Endothelial cell (in vitro differentiated cells): ENCODE measurements around the gene SIN3A. TPM values are rescaled to one million over a fixed set of nuclear protein-coding genes. Genes with fewer than 3 reads are reported as not detected.
A peak's percentile ranks its signal among the peaks of the same experiment; 100 is the strongest.
"Not testable (repeated sequence)": the region's sequence is repeated elsewhere in the genome, so short reads cannot be mapped to it uniquely, and the experiment has no call there.

Experiments
- DNase-seq: peaks from one replicate; pipeline ENCODE4 v3.0.0; 2021; ENCODE audit warnings: low spot score
- H3K27ac Mint-ChIP-seq: one replicate; pipeline ENCODE4 v1.8.0; 2021; ENCODE audit warnings: mixed read lengths, inconsistent platforms; ENCODE audit not compliant: unreplicated experiment
- H3K27me3 Mint-ChIP-seq: one replicate; pipeline ENCODE4 v1.8.0; 2021; ENCODE audit warnings: mild to moderate bottlenecking, moderate library complexity, mixed read lengths, inconsistent platforms; ENCODE audit not compliant: unreplicated experiment
- H3K36me3 Mint-ChIP-seq: one replicate; pipeline ENCODE4 v1.8.0; 2021; ENCODE audit warnings: mild to moderate bottlenecking, low read depth, mixed read lengths, inconsistent platforms; ENCODE audit not compliant: unreplicated experiment
- H3K4me1 Mint-ChIP-seq: one replicate; pipeline ENCODE4 v1.8.0; 2021; ENCODE audit warnings: mild to moderate bottlenecking, mixed read lengths, inconsistent platforms; ENCODE audit not compliant: unreplicated experiment
- H3K4me3 Mint-ChIP-seq: one replicate; pipeline ENCODE4 v1.8.0; 2021; ENCODE audit warnings: mild to moderate bottlenecking, mixed read lengths, inconsistent platforms; ENCODE audit not compliant: unreplicated experiment
- H3K9me3 Mint-ChIP-seq: one replicate; pipeline ENCODE4 v1.8.0; 2021; ENCODE audit warnings: mixed read lengths, inconsistent platforms; ENCODE audit not compliant: unreplicated experiment
- CTCF ChIP-seq: fragments of 200-600 bp; sonication (generic); IDR thresholded peaks from one replicate; pipeline ENCODE4 v1.5.0; 2021; ENCODE audit warnings: antibody characterized with exemption; ENCODE audit not compliant: unreplicated experiment
- total RNA-seq: library from RNA; stranded (reverse); fragmentation: NEBNext Ultra II Directional; extraction: Animal tissue kit (Norgen Biotek cat#: 25700); gene quantifications from one replicate; pipeline ENCODE4 v1.2.1, GENCODE V29; 2021; ENCODE audit not compliant: unreplicated experiment

SIN3A gene
- total RNA-seq, 1 donor from 2014 or later, result 67.3 TPM

- no peaks in the 10 kb centered on the region for H3K9me3 Mint-ChIP-seq
- H3K4me1 Mint-ChIP-seq, result peaks cover 2% of the 10 kb centered on the region
- no peaks in the 10 kb centered on the region for H3K27me3 Mint-ChIP-seq
- peaks cover 40% of the 10 kb centered on the region for H3K36me3 Mint-ChIP-seq
- no peak for DNase-seq
- no peak overlapping the region for H3K4me3 Mint-ChIP-seq
- no peak for TF ChIP-seq CTCF
- no peak overlapping the region for H3K27ac Mint-ChIP-seq
These were observed 28.2 kb upstream of the SIN3A start for GRCh38 chr15:75479670-75480069.

GRCh38 chr15:75477094-75477493 is 25.6 kb upstream of the SIN3A start:
- H3K27me3 Mint-ChIP-seq, H3K4me3 Mint-ChIP-seq, H3K4me1 Mint-ChIP-seq, H3K9me3 Mint-ChIP-seq, H3K27ac Mint-ChIP-seq, DNase-seq: not testable (repeated sequence)
- peaks cover 25% of the 10 kb centered on the region for H3K36me3 Mint-ChIP-seq

GRCh38 chr15:75468913-75469598 is 17.6 kb upstream of the SIN3A start:
- no peaks in the 10 kb centered on the region for H3K9me3 Mint-ChIP-seq
- no peak for TF ChIP-seq CTCF
- peak overlapping the region; percentile 77 for H3K4me3 Mint-ChIP-seq
- peaks cover 22% of the 10 kb centered on the region for H3K4me1 Mint-ChIP-seq
- peak overlapping the region; percentile 61 for H3K27ac Mint-ChIP-seq
- DNase-seq, result no peak
- peaks cover 2% of the 10 kb centered on the region for H3K27me3 Mint-ChIP-seq
- H3K36me3 Mint-ChIP-seq, result peaks cover 43% of the 10 kb centered on the region

- peaks cover 9% of the 10 kb centered on the region for H3K27me3 Mint-ChIP-seq
- no peak for TF ChIP-seq CTCF
- H3K4me1 Mint-ChIP-seq, result peaks cover 13% of the 10 kb centered on the region
- H3K9me3 Mint-ChIP-seq, result no peaks in the 10 kb centered on the region
- no peak for DNase-seq
- peak overlapping the region; percentile 38 for H3K4me3 Mint-ChIP-seq
- H3K27ac Mint-ChIP-seq, result peak overlapping the region; percentile 41
- peaks cover 9% of the 10 kb centered on the region for H3K36me3 Mint-ChIP-seq
These were observed 9.2 kb upstream of the SIN3A start for GRCh38 chr15:75460646-75461045.

GRCh38 chr15:75459581-75459980 is 8.1 kb upstream of the SIN3A start:
- no peak for DNase-seq
- Mint-ChIP-seq H3K9me3 (no peaks in the 10 kb centered on the region), H3K36me3 (peaks cover 4% of the 10 kb centered on the region), H3K27me3 (peaks cover 7% of the 10 kb centered on the region), H3K4me3 (no peak overlapping the region), H3K27ac (no peak overlapping the region), H3K4me1 (peaks cover 13% of the 10 kb centered on the region)
- no peak for TF ChIP-seq CTCF
